ENCODE results near the gene CYP4F22. TPM values are rescaled to one million over a fixed set of nuclear protein-coding genes. Genes with fewer than 3 reads are reported as not detected.

CYP4F22 gene
- total and polyA plus RNA-seq, 2 of the 8 experiments (the other 6 are each of a cell fraction or from before 2014, with no cell fraction given) = not detected

- H3K79me1 ChIP-seq (ENCODE audit: low read depth, low read length) = no peaks in the 10 kb centered on the region
- CTCF ChIA-PET (ENCODE audit: partially characterized antibody) = no interaction called here
- no peak overlapping the region for H2AFZ ChIP-seq (ENCODE audit: low read length)
- H2BK120ac ChIP-seq (replicated peaks; ENCODE audit: low read depth, low read length) = no peak overlapping the region
- POLR2A ChIA-PET (ENCODE audit: partially characterized antibody) = no interaction called here
- H3K4me1 ChIP-seq (replicated peaks in 1 of 4; ENCODE audit: control insufficient read depth in 3 of 4, insufficient read depth in 4 of 4, low read length in 3 of 4) = no peaks in the 10 kb centered on the region
- H3K27me3 ChIP-seq (replicated peaks in 1 of 4; ENCODE audit: control insufficient read depth in 3 of 4, extremely low read depth in 1 of 4, insufficient read depth in 3 of 4, low read length in 3 of 4) = no peaks in the 10 kb centered on the region
- FAIRE-seq (no peak), DNase-seq (ENCODE audit: low read depth in 1 of 2, low spot score in 2 of 2) (no peak)
- no peak overlapping the region for H3K14ac ChIP-seq (ENCODE audit: insufficient read length)
- no peak overlapping the region for H3K4ac ChIP-seq (replicated peaks; ENCODE audit: insufficient read length, low read depth, low read length)
- no peak overlapping the region for H2AK5ac ChIP-seq (ENCODE audit: low read depth, low read length)
- no peak overlapping the region for H3K18ac ChIP-seq (ENCODE audit: extremely low read depth, low read length)
- H4K5ac ChIP-seq (ENCODE audit: insufficient read length, low read depth, low read length) = no peak overlapping the region
- no peaks in the 10 kb centered on the region for H3K23me2 ChIP-seq (ENCODE audit: low read depth, low read length)
- peaks cover 53 to 68% of the 10 kb centered on the region in 2 experiments for H3K9me3 ChIP-seq (ENCODE audit: insufficient read depth in 2 of 2, low read depth in 1 of 2, low read length in 1 of 2)
- no peaks in the 10 kb centered on the region for H4K20me1 ChIP-seq (replicated peaks in 1 of 2; ENCODE audit: control insufficient read depth in 1 of 2, insufficient read depth in 2 of 2, low read length in 2 of 2)
- no peak overlapping the region for H3K4me3 ChIP-seq (ENCODE audit: extremely low read depth in 1 of 4, insufficient read depth in 2 of 4, low read depth in 3 of 4, low read length in 4 of 4)
- 80% methylated on average over 12 of the region's 12 CpGs; no CpG with 5 or more reads in 1 of the 2 experiments for WGBS, 2 experiments (ENCODE audit: extremely low coverage in 1 of 2, insufficient coverage in 1 of 2, insufficient read length in 1 of 2, insufficient replicate concordance in 2 of 2, low coverage in 1 of 2, low lambda C conversion rate in 2 of 2, missing lambda C conversion rate in 1 of 2)
- no peak overlapping the region for H4K8ac ChIP-seq (ENCODE audit: extremely low read depth, insufficient read depth, low read length)
- H4K91ac ChIP-seq (replicated peaks; ENCODE audit: insufficient read length, low read length) = no peak overlapping the region
- no peaks in the 10 kb centered on the region for H3K36me3 ChIP-seq (ENCODE audit: control insufficient read depth in 2 of 4, insufficient read depth in 4 of 4, low read length in 3 of 4)
- H2BK20ac ChIP-seq (ENCODE audit: low read length) = no peak overlapping the region
- no peak overlapping the region for H3K4me2 ChIP-seq (ENCODE audit: insufficient read depth in 1 of 2, low read depth in 2 of 2, low read length in 2 of 2)
- H2BK12ac ChIP-seq (ENCODE audit: low read depth, low read length) = no peak overlapping the region
- H2BK5ac ChIP-seq (ENCODE audit: low read depth, low read length) = no peak overlapping the region
- no peak overlapping the region for H3K27ac ChIP-seq (ENCODE audit: low read depth, low read length)
- TF ChIP-seq GTF2F1 (IDR thresholded peaks at IDR 0.05; ENCODE audit: borderline replicate concordance, low read depth, low read length) (no peak), EP300 (IDR thresholded peaks at IDR 0.05; ENCODE audit: borderline replicate concordance in 1 of 2, low read depth in 2 of 2, low read length in 2 of 2) (no peak), CHD2 (IDR thresholded peaks at IDR 0.05; ENCODE audit: low read length) (no peak), HDAC2 (IDR thresholded peaks at IDR 0.05; ENCODE audit: borderline replicate concordance in 1 of 2, low read depth in 2 of 2, low read length in 2 of 2) (no peak), FOSL1 (IDR thresholded peaks at IDR 0.05; ENCODE audit: insufficient read depth, low read depth, low read length) (no peak), USF2 (IDR thresholded peaks at IDR 0.05; ENCODE audit: low read length) (no peak), CEBPB (IDR thresholded peaks at IDR 0.05; ENCODE audit: low read depth, low read length) (no peak)
- TF ChIP-seq, protein P1, sequence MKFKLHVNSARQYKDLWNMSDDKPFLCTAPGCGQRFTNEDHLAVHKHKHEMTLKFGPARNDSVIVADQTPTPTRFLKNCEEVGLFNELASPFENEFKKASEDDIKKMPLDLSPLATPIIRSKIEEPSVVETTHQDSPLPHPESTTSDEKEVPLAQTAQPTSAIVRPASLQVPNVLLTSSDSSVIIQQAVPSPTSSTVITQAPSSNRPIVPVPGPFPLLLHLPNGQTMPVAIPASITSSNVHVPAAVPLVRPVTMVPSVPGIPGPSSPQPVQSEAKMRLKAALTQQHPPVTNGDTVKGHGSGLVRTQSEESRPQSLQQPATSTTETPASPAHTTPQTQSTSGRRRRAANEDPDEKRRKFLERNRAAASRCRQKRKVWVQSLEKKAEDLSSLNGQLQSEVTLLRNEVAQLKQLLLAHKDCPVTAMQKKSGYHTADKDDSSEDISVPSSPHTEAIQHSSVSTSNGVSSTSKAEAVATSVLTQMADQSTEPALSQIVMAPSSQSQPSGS (IDR thresholded peaks at IDR 0.05; ENCODE audit: low read length) = no peak
- no peak overlapping the region for H3K23ac ChIP-seq (ENCODE audit: insufficient read length)
- no peak overlapping the region for H2BK15ac ChIP-seq (ENCODE audit: low read length)
- no peaks in the 10 kb centered on the region for H3K79me2 ChIP-seq (ENCODE audit: control insufficient read depth in 1 of 2, insufficient read depth in 2 of 2, low read length in 2 of 2)
- no peak overlapping the region for H3K56ac ChIP-seq (replicated peaks; ENCODE audit: insufficient read length, low read depth, low read length)
- H3K9ac ChIP-seq (replicated peaks in 1 of 4; ENCODE audit: extremely low read depth in 1 of 4, low read depth in 3 of 4, low read length in 3 of 4) = no peak overlapping the region
Observed at GRCh38 chr19:15576526-15577156, 68.3 kb downstream of the CYP4F22 start.
